Osteoblast (primary cell): ENCODE measurements around the gene CTNNA2. TPM values are rescaled to one million over a fixed set of nuclear protein-coding genes. Genes with fewer than 3 reads are reported as not detected.

ENCODE experiments used
- DNase-seq: peaks from one replicate; pipeline ENCODE4 v3.0.0; 2011; ENCODE audit warnings: low spot score, mixed read lengths; ENCODE audit not compliant: insufficient read length; ENCODE audit errors: missing footprints
- H2AFZ ChIP-seq: 2 replicates; pipeline ENCODE4 v1.6.0; 2011; ENCODE audit warnings: mild to moderate bottlenecking, low read length
- H3K27ac ChIP-seq: 2 replicates; pipeline ENCODE4 v1.5.1; 2011; ENCODE audit warnings: mild to moderate bottlenecking, low read depth, low read length, moderate library complexity
- H3K27me3 ChIP-seq: 2 replicates; pipeline ENCODE4 v1.6.0; 2012; ENCODE audit warnings: mild to moderate bottlenecking, control low read depth, inconsistent platforms, low read length, moderate library complexity; ENCODE audit not compliant: insufficient read depth
- H3K36me3 ChIP-seq: 2 replicates; pipeline ENCODE4 v1.5.1; 2011; ENCODE audit warnings: mild to moderate bottlenecking, low read length, control low read depth, moderate library complexity; ENCODE audit not compliant: insufficient read depth
- H3K4me1 ChIP-seq: 2 replicates; pipeline ENCODE4 v1.5.1; 2011; ENCODE audit warnings: mild to moderate bottlenecking, low read length, control low read depth, moderate library complexity; ENCODE audit not compliant: insufficient read depth
- H3K4me2 ChIP-seq: 2 replicates; pipeline ENCODE4 v1.6.0; 2011; ENCODE audit warnings: mild to moderate bottlenecking, low read length; ENCODE audit not compliant: insufficient read depth
- H3K4me3 ChIP-seq: fragments of 200-600 bp; sonication (generic); 3 replicates; pipeline ENCODE4 v1.5.1; 2012; ENCODE audit warnings: mild to moderate bottlenecking, low read length, inconsistent platforms; ENCODE audit not compliant: insufficient read depth
- H3K79me2 ChIP-seq: 2 replicates; pipeline ENCODE4 v1.6.0; 2012; ENCODE audit warnings: mild to moderate bottlenecking, low read length, control low read depth, inconsistent platforms; ENCODE audit not compliant: insufficient read depth
- H3K9me3 ChIP-seq: 2 replicates; pipeline ENCODE4 v1.5.1; 2011; ENCODE audit warnings: low read depth, low read length, control low read depth
- H4K20me1 ChIP-seq: 2 replicates; pipeline ENCODE4 v1.6.0; 2012; ENCODE audit warnings: mild to moderate bottlenecking, low read length, control low read depth; ENCODE audit not compliant: insufficient read depth
- total RNA-seq: library from RNA; depleted of rRNA; stranded (reverse); fragments of >200 nt; gene quantifications from 2 replicates; pipeline ENCODE4 v1.2.3, GENCODE V29; 2012
- TF ChIP-seq, protein P1 (sequence below): IDR thresholded peaks from 2 replicates; pipeline ENCODE4 v1.5.1; 2011; ENCODE audit warnings: mild to moderate bottlenecking, low read depth, low read length, moderate library complexity; ENCODE audit errors: extremely low read depth

The CTNNA2 gene
- total RNA-seq, 1 donor: not detected

DNA sequence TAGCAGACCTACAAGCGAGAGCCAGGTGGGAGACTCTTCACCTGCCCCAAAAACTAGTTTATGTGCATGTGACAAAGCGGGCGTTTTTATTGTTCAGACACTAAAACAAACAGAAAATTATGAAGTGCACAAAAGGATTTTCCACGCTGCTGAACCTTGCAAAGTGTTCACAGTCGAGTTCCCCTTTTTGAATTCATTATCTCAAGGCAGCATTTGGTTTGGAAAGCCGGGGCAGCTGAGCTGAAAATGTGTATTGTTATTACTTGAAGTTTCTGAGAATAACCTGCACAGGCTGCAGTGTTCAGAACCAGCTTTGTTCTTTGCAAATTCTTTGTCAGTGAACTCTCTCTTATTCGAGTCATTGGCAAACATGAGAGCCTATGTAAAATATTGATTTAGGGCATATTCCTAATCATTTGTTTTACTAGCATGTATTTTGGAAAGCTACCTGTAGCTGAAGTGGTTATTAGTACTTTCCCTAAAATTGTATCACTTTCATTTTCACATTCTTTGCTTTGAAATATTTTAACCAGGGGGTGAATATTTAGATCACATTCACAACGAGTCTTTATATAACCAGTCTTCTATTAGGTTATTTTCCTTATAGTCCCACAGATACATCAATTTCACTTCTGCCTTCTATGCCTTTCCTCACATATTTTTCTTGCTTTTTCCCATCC is 732.2 kb downstream of the CTNNA2 start:
- H3K4me2 ChIP-seq: no peak overlapping the region
- H3K4me3 ChIP-seq: no peak overlapping the region
- H2AFZ ChIP-seq: no peak overlapping the region
- H3K79me2 ChIP-seq: no peaks in the 10 kb centered on the region
- no peaks in the 10 kb centered on the region for H3K27me3 ChIP-seq
- TF ChIP-seq, protein P1, sequence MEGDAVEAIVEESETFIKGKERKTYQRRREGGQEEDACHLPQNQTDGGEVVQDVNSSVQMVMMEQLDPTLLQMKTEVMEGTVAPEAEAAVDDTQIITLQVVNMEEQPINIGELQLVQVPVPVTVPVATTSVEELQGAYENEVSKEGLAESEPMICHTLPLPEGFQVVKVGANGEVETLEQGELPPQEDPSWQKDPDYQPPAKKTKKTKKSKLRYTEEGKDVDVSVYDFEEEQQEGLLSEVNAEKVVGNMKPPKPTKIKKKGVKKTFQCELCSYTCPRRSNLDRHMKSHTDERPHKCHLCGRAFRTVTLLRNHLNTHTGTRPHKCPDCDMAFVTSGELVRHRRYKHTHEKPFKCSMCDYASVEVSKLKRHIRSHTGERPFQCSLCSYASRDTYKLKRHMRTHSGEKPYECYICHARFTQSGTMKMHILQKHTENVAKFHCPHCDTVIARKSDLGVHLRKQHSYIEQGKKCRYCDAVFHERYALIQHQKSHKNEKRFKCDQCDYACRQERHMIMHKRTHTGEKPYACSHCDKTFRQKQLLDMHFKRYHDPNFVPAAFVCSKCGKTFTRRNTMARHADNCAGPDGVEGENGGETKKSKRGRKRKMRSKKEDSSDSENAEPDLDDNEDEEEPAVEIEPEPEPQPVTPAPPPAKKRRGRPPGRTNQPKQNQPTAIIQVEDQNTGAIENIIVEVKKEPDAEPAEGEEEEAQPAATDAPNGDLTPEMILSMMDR: no peak
- no peaks in the 10 kb centered on the region for H3K36me3 ChIP-seq
- no peak overlapping the region for H3K27ac ChIP-seq
- no peak for DNase-seq
- H3K4me1 ChIP-seq: no peaks in the 10 kb centered on the region
- H4K20me1 ChIP-seq: no peaks in the 10 kb centered on the region
- H3K9me3 ChIP-seq: no peaks in the 10 kb centered on the region

DNA sequence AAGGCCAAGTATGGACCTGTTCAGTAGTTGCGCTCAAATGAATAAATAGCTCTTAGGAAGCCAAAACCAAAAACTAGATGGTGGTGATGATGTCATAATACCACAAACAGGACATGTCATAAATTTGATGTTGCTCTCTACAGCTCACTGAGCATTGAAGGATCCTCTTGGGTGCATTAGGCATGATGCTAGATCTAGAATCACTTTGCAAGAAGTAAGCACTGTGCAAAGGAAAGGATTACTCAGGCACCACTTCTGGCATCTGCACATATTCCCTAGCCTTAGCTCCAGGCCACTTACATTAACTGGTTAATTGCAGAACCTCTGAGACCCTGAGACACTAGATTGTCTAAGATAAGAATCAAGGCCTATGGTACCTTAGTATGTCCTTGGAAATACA is 733.7 kb downstream of the CTNNA2 start:
- H3K4me1 ChIP-seq: no peaks in the 10 kb centered on the region
- no peaks in the 10 kb centered on the region for H3K9me3 ChIP-seq
- H3K27me3 ChIP-seq: no peaks in the 10 kb centered on the region
- no peaks in the 10 kb centered on the region for H4K20me1 ChIP-seq
- no peaks in the 10 kb centered on the region for H3K79me2 ChIP-seq
- TF ChIP-seq, protein P1: no peak
- H2AFZ ChIP-seq: no peak overlapping the region
- H3K4me2 ChIP-seq: no peak overlapping the region
- no peak overlapping the region for H3K4me3 ChIP-seq
- DNase-seq: no peak
- no peaks in the 10 kb centered on the region for H3K36me3 ChIP-seq
- H3K27ac ChIP-seq: no peak overlapping the region

DNA sequence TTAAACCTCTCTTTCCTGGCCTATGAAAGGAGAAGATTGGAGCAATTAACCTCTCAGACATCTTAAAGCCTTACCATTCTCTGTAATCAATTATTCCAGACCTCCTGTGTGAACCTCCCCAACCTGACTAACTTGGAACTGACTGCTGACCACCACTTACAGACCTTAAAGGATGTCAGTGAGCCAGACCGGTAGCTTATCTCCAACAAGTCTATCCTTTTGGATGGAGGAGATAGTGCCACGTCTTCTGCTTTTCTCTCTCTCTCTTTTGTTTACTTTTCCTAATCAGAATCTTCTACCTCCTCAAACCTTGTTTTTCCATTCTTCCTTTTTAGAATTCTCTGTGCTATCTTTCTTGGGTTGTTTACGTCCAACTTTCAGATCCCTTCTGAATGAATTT is 734.5 kb downstream of the CTNNA2 start:
- H4K20me1 ChIP-seq: no peaks in the 10 kb centered on the region
- no peak for DNase-seq
- no peaks in the 10 kb centered on the region for H3K4me1 ChIP-seq
- H3K79me2 ChIP-seq: no peaks in the 10 kb centered on the region
- no peaks in the 10 kb centered on the region for H3K9me3 ChIP-seq
- H3K4me3 ChIP-seq: no peak overlapping the region
- no peak overlapping the region for H3K27ac ChIP-seq
- no peaks in the 10 kb centered on the region for H3K36me3 ChIP-seq
- TF ChIP-seq, protein P1: no peak
- H3K4me2 ChIP-seq: no peak overlapping the region
- no peaks in the 10 kb centered on the region for H3K27me3 ChIP-seq
- no peak overlapping the region for H2AFZ ChIP-seq

DNA sequence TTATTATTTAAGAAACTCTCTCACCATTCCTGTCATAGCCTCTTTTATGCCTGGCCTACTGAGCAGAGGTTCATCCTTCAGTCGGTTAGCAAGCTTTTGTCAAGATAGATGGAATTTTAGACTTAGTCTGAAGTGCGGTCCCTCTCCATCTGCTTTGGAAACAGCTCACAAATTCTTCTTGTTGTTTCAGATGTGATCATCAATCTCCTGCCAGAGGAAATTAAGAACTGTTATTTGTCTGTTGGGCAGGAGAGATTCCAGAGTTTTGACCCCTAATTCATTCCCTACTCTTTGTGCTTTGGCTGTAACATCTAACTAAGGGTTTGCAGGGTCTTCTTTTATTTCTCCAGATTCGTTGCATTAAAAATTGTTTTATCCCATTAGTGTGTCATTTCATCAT is 735.3 kb downstream of the CTNNA2 start:
- Histone ChIP-seq H3K4me3 (no peak overlapping the region), H2AFZ (no peak overlapping the region), H3K4me2 (no peak overlapping the region), H4K20me1 (no peaks in the 10 kb centered on the region), H3K36me3 (no peaks in the 10 kb centered on the region), H3K79me2 (no peaks in the 10 kb centered on the region), H3K27me3 (no peaks in the 10 kb centered on the region), H3K9me3 (no peaks in the 10 kb centered on the region), H3K27ac (no peak overlapping the region), H3K4me1 (no peaks in the 10 kb centered on the region)
- TF ChIP-seq, protein P1: no peak
- DNase-seq: no peak
